Measurements from ENCODE around the gene ELOVL2.

GRCh38 chr6:10963113-10963512, 81.0 kb downstream of the ELOVL2 start:
- TF ChIP-seq CTCF (IDR thresholded peaks at IDR 0.05) (no peak), POLR2A (IDR thresholded peaks at IDR 0.05) (no peak)

Measured in body of pancreas (tissue), 4 donors.